ENCODE measurements around the gene DCAF11.

Gene DCAF11

GRCh38 chr14:24149302-24149969 is 34.9 kb downstream of the DCAF11 start:
- H3K27me3 ChIP-seq = no peaks in the 10 kb centered on the region
- H3K4me3 ChIP-seq = no peak overlapping the region
- no peak overlapping the region for H3K27ac ChIP-seq
- DNase-seq = no peak
- H3K4me1 ChIP-seq = peaks cover 12 to 31% (median 23%) of the 10 kb centered on the region in 4 donors
- intact Hi-C loops (cut with DNase I; ENCODE audit: low total_unique reads) = loop anchor here (5.0 kb wide), 1 partner anchor 38 kb away; the partner anchor contains the start of gene IPO4
- H3K9me3 ChIP-seq = no peaks in the 10 kb centered on the region
- H3K36me3 ChIP-seq = peaks cover 36 to 58% (median 51%) of the 10 kb centered on the region in 3 donors
- TF ChIP-seq CTCF (IDR thresholded peaks at IDR 0.05) = no peak

- Histone ChIP-seq H3K36me3 (peaks cover 42 to 64% (median 58%) of the 10 kb centered on the region in 3 donors), H3K27ac (no peak overlapping the region), H3K27me3 (no peaks in the 10 kb centered on the region), H3K4me1 (peaks cover 12 to 31% (median 22%) of the 10 kb centered on the region in 4 donors), H3K9me3 (no peaks in the 10 kb centered on the region), H3K4me3 (no peak overlapping the region)
- intact Hi-C loops (cut with DNase I; ENCODE audit: low total_unique reads) = loop anchor here (5.0 kb wide), 1 partner anchor 93 kb away; no protein-coding TSS in a partner anchor
- no peak for TF ChIP-seq CTCF (IDR thresholded peaks at IDR 0.05)
- no peak for DNase-seq
Observed at GRCh38 chr14:24150061-24150460, 35.5 kb downstream of the DCAF11 start.

- Histone ChIP-seq H3K36me3 (peaks cover 47 to 69% (median 63%) of the 10 kb centered on the region in 3 donors), H3K4me1 (peaks cover 12 to 26% (median 19%) of the 10 kb centered on the region in 4 donors), H3K4me3 (no peak overlapping the region), H3K9me3 (no peaks in the 10 kb centered on the region), H3K27ac (no peak overlapping the region), H3K27me3 (no peaks in the 10 kb centered on the region)
- intact Hi-C loops (cut with DNase I; ENCODE audit: low total_unique reads) = loop anchor here (5.0 kb wide), 1 partner anchor 93 kb away; no protein-coding TSS in a partner anchor
- TF ChIP-seq CTCF (IDR thresholded peaks at IDR 0.05) = no peak
- DNase-seq = no peak
Observed at GRCh38 chr14:24150567-24150966, 36.0 kb downstream of the DCAF11 start.

GRCh38 chr14:24150993-24151392 is 36.4 kb downstream of the DCAF11 start:
- intact Hi-C loops (cut with DNase I; ENCODE audit: low total_unique reads) = loop anchor here (5.0 kb wide), 1 partner anchor 94 kb away; no protein-coding TSS in a partner anchor
- H3K4me1 ChIP-seq = peaks cover 9 to 21% (median 16%) of the 10 kb centered on the region in 4 donors
- no peak overlapping the region for H3K4me3 ChIP-seq
- no peak overlapping the region for H3K27ac ChIP-seq
- no peak for DNase-seq
- no peaks in the 10 kb centered on the region for H3K27me3 ChIP-seq
- H3K36me3 ChIP-seq = peaks cover 51 to 74% (median 67%) of the 10 kb centered on the region in 3 donors
- H3K9me3 ChIP-seq = no peaks in the 10 kb centered on the region
- no peak for TF ChIP-seq CTCF (IDR thresholded peaks at IDR 0.05)

GRCh38 chr14:24151404-24152080 is 37.0 kb downstream of the DCAF11 start:
- Histone ChIP-seq H3K4me3 (no peak overlapping the region), H3K27ac (no peak overlapping the region), H3K27me3 (no peaks in the 10 kb centered on the region), H3K4me1 (peaks cover 7 to 18% (median 15%) of the 10 kb centered on the region in 4 donors), H3K36me3 (peaks cover 57 to 79% (median 72%) of the 10 kb centered on the region in 3 donors), H3K9me3 (no peaks in the 10 kb centered on the region)
- DNase-seq = no peak
- intact Hi-C loops (cut with DNase I; ENCODE audit: low total_unique reads) = loop anchor here (5.0 kb wide), 1 partner anchor 94 kb away; no protein-coding TSS in a partner anchor
- no peak for TF ChIP-seq CTCF (IDR thresholded peaks at IDR 0.05)
